Tibial nerve (tissue), 4 donors: ENCODE measurements around the gene GPR22. TPM values are rescaled to one million over a fixed set of nuclear protein-coding genes. Genes with fewer than 3 reads are reported as not detected.

Experiments used
- DNase-seq, 2 donors: peaks; one replicate each; pipeline ENCODE4 v3.0.0-alpha.2; 2019; ENCODE audit warnings: low spot score in 2 of 2
- H3K27ac ChIP-seq, 4 donors: fragments of 200-600 bp; sonication (generic) in 3 of 4; one replicate each; pipeline ENCODE4 v1.5.1; 2017 to 2019; ENCODE audit warnings: mild to moderate bottlenecking in 1 of 4
- H3K27me3 ChIP-seq, 2 donors: fragments of 200-600 bp; sonication (generic) in 1 of 2; one replicate each; pipeline versions ENCODE4 v1.5.1 to v1.6.0; 2017 to 2019
- H3K36me3 ChIP-seq, 3 donors: fragments of 200-600 bp; sonication (generic); one replicate each; pipeline ENCODE4 v1.5.1; 2018 to 2019
- H3K4me1 ChIP-seq, 4 donors: fragments of 200-600 bp; sonication (generic) in 3 of 4; one replicate each; pipeline ENCODE4 v1.5.1; 2017 to 2019
- H3K4me3 ChIP-seq, 4 donors: fragments of 200-600 bp; sonication (generic) in 3 of 4; one replicate each; pipeline ENCODE4 v1.5.1; 2017 to 2019; ENCODE audit warnings: mild to moderate bottlenecking in 1 of 4, moderate library complexity in 1 of 4
- H3K9me3 ChIP-seq, 4 donors: fragments of 200-600 bp; sonication (generic) in 3 of 4; one replicate each; pipeline ENCODE4 v1.5.1; 2017 to 2019
- EP300 ChIP-seq, 2 donors: sonication (generic); formaldehyde crosslinking; IDR thresholded peaks; one replicate each; pipeline ENCODE4 v1.6.1; 2017; ENCODE audit warnings: antibody characterized with exemption in 2 of 2, mild to moderate bottlenecking in 1 of 2
- POLR2A ChIP-seq, 2 donors: fragments of 450-650 bp; IDR thresholded peaks; one replicate each; pipeline ENCODE4 v1.6.1; 2017; ENCODE audit warnings: antibody characterized with exemption in 2 of 2, mild to moderate bottlenecking in 2 of 2, moderate library complexity in 2 of 2
- WGBS, 2 donors: methylation state at CpG; one replicate each; pipeline ENCODE4 v1.1.5; 2018; 5-methylcytosine and 5-hydroxymethylcytosine counted together
- total RNA-seq, 4 donors: library from RNA; depleted of rRNA; stranded (reverse); fragments of >200 nt; gene quantifications; one replicate each; pipeline ENCODE4 v1.1.0, GENCODE V29; 2016
- TF ChIP-seq, protein P1 (sequence below), 5 experiments: fragments of 200-600 bp in 3 of 5; fragments of 450-650 bp in 2 of 5; sonication (generic) in 3 of 5; IDR thresholded peaks; one replicate each; pipeline ENCODE4 v1.5.1; 2016 to 2019; ENCODE audit warnings: antibody characterized with exemption in 5 of 5, mild to moderate bottlenecking in 3 of 5, moderate library complexity in 2 of 5

Gene GPR22
- total RNA-seq, 4 donors from 2014 or later, result not detected

DNA sequence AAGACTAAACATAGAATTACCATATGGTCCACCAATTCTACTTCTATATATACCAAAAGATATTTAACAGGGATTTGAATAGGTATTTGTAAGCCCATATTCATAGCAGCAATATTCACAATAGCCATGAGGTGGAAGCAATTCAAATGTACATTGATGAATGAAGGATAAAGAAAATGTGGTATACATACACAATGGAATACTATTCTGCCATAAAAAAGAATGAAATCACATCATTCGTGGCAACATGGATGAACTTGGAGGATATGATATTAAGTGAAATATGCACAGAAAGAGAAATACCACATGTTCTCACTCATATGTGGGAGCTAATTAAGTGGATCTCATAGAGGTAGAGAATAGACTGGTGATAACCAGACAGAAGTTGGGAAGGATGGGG lies 34.1 kb upstream of the GPR22 start:
- H3K4me3 ChIP-seq, result no peak overlapping the region
- DNase-seq, result no peak
- H3K4me1 ChIP-seq, result no peaks in the 10 kb centered on the region
- peaks cover 0 to 11% (median 0%) of the 10 kb centered on the region in 4 donors for H3K9me3 ChIP-seq
- no peaks in the 10 kb centered on the region for H3K27me3 ChIP-seq
- peaks cover 0 to 4% (median 0%) of the 10 kb centered on the region in 3 donors for H3K36me3 ChIP-seq
- TF ChIP-seq, protein P1, sequence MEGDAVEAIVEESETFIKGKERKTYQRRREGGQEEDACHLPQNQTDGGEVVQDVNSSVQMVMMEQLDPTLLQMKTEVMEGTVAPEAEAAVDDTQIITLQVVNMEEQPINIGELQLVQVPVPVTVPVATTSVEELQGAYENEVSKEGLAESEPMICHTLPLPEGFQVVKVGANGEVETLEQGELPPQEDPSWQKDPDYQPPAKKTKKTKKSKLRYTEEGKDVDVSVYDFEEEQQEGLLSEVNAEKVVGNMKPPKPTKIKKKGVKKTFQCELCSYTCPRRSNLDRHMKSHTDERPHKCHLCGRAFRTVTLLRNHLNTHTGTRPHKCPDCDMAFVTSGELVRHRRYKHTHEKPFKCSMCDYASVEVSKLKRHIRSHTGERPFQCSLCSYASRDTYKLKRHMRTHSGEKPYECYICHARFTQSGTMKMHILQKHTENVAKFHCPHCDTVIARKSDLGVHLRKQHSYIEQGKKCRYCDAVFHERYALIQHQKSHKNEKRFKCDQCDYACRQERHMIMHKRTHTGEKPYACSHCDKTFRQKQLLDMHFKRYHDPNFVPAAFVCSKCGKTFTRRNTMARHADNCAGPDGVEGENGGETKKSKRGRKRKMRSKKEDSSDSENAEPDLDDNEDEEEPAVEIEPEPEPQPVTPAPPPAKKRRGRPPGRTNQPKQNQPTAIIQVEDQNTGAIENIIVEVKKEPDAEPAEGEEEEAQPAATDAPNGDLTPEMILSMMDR (IDR thresholded peaks at IDR 0.05), result no peak
- TF ChIP-seq EP300 (IDR thresholded peaks at IDR 0.05) (no peak), POLR2A (IDR thresholded peaks at IDR 0.05) (no peak)
- no peak overlapping the region for H3K27ac ChIP-seq
- WGBS, 2 donors, result 97 to 98% methylated on average over 1 of the region's 1 CpG

DNA sequence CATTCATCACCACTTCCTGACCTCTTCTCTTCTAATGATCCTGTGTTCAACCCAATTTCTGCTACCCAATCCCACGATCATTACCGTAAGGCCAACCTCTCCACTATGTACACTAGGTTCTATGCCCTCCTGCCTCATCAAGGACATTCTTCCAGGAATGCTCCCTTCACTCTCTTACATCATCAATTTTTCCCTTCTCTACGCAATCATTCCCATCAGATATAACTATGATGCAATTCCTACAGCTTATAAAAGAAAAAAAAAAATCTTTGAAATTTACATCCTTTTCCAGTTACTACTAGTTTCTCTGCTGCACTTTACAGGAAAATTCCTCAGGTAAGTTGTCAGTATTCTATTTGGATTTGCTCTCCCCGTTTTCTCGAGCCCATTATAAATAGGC lies 30.8 kb upstream of the GPR22 start:
- no peak for TF ChIP-seq POLR2A (IDR thresholded peaks at IDR 0.05)
- TF ChIP-seq, protein P1 (IDR thresholded peaks at IDR 0.05), result no peak
- no peak for TF ChIP-seq EP300 (IDR thresholded peaks at IDR 0.05)
- H3K27me3 ChIP-seq, result no peaks in the 10 kb centered on the region
- peaks cover 0 to 3% (median 0%) of the 10 kb centered on the region in 4 donors for H3K9me3 ChIP-seq
- H3K4me1 ChIP-seq, result no peaks in the 10 kb centered on the region
- DNase-seq, result no peak
- H3K27ac ChIP-seq, result no peak overlapping the region
- 89 to 95% methylated on average over 5 of the region's 5 CpGs for WGBS, 2 donors
- H3K36me3 ChIP-seq, result peaks cover 0 to 8% (median 0%) of the 10 kb centered on the region in 3 donors
- H3K4me3 ChIP-seq, result no peak overlapping the region

DNA sequence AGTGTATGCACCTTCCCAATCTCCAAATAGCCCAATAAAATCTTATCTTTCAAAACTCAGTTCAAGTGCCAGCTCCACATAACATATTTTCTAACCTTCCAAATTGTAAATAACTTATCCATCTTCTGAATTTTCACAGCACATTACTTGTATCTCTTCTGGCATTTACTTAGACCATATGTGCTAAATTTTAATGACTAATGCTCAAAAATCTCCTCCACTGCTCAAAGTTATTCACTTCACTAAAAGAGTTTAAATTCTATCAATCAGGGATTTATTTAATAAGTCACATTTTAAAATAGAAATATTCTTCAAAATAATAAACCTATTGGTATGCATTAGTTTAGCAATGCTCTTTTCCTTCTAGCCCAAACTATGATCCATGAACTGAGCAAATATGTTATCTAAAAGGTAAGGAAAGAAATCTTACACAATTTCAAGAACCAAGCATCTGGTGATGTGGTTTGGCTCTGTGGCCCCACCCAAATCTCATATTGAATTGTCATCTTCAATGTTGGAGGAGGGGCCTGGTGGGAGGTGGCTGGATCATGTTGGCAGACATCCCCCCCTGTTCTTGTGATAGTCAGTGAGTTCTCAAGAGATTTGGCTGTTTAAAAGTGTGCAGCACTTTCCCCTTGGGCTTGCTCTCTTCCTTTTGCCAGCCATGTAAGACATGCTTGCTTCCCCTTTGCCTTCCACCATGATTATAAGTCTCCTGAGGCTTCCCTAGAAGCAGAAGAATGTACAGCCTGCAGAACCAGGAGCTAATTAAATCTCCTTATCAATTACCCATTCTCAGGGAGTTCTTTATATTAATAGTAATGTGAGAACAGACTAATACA lies 28.1 kb upstream of the GPR22 start:
- Histone ChIP-seq H3K27me3 (no peaks in the 10 kb centered on the region), H3K4me1 (no peaks in the 10 kb centered on the region), H3K4me3 (no peak overlapping the region), H3K27ac (no peak overlapping the region), H3K36me3 (peaks cover 0 to 4% (median 0%) of the 10 kb centered on the region in 3 donors), H3K9me3 (no peaks in the 10 kb centered on the region)
- TF ChIP-seq, protein P1 (IDR thresholded peaks at IDR 0.05), result no peak
- TF ChIP-seq EP300 (IDR thresholded peaks at IDR 0.05) (no peak), POLR2A (IDR thresholded peaks at IDR 0.05) (no peak)
- DNase-seq, result no peak

DNA sequence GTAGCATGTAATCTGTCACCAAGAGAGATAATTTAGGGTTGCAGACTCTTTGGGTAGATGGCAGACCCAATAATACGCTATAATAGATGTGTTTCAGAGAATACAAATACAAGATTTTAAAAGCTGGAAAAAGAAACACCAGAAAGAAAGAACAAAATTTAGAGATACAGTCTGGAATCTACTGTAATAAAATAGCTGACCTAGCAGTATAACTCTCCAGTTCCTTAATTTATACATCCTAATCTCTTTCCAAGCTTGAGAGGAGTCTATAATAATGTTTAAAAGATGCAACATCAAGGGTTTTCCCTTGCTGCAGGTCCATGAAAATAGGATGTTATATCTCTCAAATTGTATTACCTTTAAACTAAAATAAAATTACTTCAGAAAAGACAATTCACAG lies 27.2 kb upstream of the GPR22 start:
- WGBS, 2 donors, result 98 to 100% methylated on average over 1 of the region's 1 CpG
- TF ChIP-seq, protein P1 (IDR thresholded peaks at IDR 0.05), result no peak
- TF ChIP-seq EP300 (IDR thresholded peaks at IDR 0.05) (no peak), POLR2A (IDR thresholded peaks at IDR 0.05) (no peak)
- Histone ChIP-seq H3K4me3 (no peak overlapping the region), H3K4me1 (no peaks in the 10 kb centered on the region), H3K27ac (no peak overlapping the region), H3K9me3 (no peaks in the 10 kb centered on the region), H3K27me3 (no peaks in the 10 kb centered on the region), H3K36me3 (peaks cover 0 to 4% (median 0%) of the 10 kb centered on the region in 3 donors)
- no peak for DNase-seq

DNA sequence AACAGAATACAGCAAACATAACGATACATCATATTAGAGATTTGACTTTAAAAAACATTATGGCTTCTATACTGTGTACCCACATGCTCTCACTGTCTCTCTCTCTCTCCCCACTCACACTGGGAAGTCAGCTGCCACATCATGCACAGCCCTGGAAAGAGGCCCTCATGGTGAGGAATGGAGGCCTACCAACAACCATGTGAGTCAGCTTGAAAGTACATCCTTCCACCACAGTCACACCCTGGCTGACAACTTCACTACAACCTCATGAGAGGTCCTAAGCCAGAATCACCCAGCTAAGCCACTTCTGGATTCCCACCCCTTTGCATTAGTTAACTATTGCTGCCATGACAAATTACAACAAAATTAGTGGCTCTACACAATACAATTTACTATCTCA lies 23.3 kb upstream of the GPR22 start:
- Histone ChIP-seq H3K27me3 (no peaks in the 10 kb centered on the region), H3K9me3 (no peaks in the 10 kb centered on the region), H3K36me3 (peaks cover 0 to 14% (median 0%) of the 10 kb centered on the region in 3 donors), H3K4me1 (no peaks in the 10 kb centered on the region), H3K4me3 (no peak overlapping the region), H3K27ac (no peak overlapping the region)
- TF ChIP-seq, protein P1 (IDR thresholded peaks at IDR 0.05), result no peak
- TF ChIP-seq EP300 (IDR thresholded peaks at IDR 0.05), result no peak
- no peak for TF ChIP-seq POLR2A (IDR thresholded peaks at IDR 0.05)
- DNase-seq, result no peak
- WGBS, 2 donors, result 88 to 95% methylated on average over 1 of the region's 1 CpG
